GM21360 (cell line): ENCODE measurements around the gene REELD1.

ENCODE experiments used
- ATAC-seq: cut with Tn5 transposase; IDR thresholded peaks from one replicate; pipeline ENCODE4 v1.9.1; 2021; ENCODE audit warnings: mild to moderate bottlenecking, moderate library complexity; ENCODE audit not compliant: unreplicated experiment

REELD1 gene

DNA sequence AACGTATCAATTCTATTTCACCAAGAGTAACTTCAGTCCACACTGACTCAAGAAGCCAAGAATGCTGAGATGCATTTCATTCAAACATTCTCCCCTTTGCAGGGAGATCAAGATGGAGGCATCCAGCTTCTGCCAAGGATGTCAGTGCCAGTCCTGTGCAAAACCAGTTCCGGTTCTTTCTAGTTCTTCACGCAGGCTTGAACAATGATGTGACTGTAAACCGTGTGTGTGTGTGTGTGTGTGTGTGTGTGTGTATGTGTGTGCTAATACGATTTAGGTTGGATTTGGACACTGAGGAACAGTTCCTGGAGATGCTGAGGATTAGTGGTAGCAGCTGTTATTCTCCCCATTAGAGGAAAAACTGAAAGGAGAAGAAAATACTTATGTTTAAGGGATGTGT is at the start of gene REELD1:
Gene REELD1 (plus strand): TSS at position 301 of the 400 bp plus-strand sequence. CDS start 2,415 bp downstream, outside the sequence.
- no peak for ATAC-seq

DNA sequence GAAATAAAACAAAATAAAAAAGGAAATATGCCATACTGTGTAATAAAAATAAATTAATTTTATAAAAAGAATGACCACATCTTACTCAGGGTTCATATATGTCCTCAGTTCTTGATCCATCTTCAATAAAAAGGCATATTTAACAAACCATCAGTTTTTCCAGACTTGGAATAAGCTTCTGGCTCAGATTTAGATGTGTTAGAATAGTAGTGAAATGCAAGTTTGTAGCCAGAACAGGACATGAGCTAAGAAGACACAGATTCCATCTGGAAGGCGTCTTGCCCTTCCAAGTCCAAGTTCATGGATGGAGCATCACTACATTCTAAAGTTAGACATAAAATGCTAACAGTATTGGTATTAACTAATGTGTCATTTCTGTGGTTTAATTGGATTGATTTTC is 49.1 kb upstream of the REELD1 start:
- no peak for ATAC-seq

- ATAC-seq: no peak
Observed at GRCh38 chr4:146165840-146166239, 48.5 kb upstream of the REELD1 start.

GRCh38 chr4:146170149-146170548 is 44.2 kb upstream of the REELD1 start:
- no peak for ATAC-seq

- ATAC-seq: peak; percentile 92
Observed at GRCh38 chr4:146175541-146176453, 38.5 kb upstream of the REELD1 start, which contains the start of gene LSM6. Gene LSM6, plus strand, starts transcription at chr4:146175718. Its CDS starts 7,204 bp downstream, at chr4:146182922.

- ATAC-seq: no peak
Observed at GRCh38 chr4:146176891-146177290, 37.4 kb upstream of the REELD1 start.

DNA sequence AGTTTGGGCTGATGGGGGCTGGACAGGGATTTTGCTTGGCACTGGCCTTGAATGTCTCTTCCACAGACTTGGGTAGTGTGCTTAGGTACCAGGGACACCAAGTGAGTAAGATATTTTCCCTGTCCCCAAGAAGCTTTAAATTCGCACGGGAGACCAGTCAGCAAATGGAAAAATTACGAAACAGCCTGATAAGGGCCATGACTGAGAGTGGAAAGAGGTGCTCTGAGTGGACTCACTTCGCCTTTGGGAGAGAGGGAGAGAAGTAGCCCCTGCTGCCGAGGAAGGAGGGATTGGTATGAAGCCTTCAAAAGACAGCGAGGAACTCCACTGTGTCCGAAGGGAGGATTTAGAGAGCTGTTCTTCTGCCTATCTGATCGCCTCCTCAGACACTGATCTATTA is 36.2 kb upstream of the REELD1 start:
- ATAC-seq: no peak

DNA sequence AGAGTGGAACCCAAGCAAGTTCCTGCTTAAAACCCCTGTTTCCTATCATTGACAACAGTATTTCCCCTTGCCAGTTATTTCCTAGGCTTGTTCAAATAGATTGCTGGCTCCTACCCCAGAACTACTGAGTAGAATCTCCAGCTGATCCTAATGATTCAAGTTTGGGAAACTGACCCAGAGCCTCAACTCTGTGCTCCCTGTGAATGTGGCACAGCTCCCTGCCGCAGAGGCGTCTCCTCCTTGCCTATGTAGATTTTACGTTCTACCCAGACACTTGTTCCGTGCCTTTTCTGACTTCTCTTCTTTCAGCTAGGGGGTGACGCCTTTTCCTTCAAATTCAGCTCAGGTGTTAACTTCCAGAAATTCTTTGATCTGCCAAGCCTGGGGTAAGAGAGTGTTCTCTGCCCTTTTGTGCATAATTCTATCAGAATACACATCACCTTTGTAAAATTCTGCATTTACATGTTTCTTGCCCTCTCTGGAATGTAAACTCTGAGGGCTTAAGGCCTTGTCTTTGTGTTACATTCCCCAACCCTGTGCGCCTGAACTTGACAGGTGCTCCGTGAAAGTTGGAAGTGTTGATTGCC is 34.5 kb upstream of the REELD1 start:
- ATAC-seq: no peak

DNA sequence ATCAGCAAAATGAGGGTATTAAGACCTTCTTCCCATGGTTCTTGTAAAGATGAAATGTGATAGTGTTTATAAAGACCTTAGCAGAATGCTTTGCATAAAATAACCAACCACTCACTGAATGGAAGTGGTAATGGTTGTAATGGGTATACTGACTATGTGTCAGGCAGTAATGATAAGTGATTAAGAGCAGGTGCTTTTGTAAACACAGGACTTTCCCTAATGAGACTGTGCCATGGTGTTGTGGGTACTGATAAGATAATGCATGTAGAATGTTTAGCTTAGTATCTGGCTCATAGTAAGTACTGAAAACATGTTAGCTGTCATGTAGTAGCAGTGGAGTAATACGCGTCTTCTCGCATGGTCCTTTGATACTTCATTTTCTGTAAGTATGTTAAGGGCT is 31.9 kb upstream of the REELD1 start:
- no peak for ATAC-seq

DNA sequence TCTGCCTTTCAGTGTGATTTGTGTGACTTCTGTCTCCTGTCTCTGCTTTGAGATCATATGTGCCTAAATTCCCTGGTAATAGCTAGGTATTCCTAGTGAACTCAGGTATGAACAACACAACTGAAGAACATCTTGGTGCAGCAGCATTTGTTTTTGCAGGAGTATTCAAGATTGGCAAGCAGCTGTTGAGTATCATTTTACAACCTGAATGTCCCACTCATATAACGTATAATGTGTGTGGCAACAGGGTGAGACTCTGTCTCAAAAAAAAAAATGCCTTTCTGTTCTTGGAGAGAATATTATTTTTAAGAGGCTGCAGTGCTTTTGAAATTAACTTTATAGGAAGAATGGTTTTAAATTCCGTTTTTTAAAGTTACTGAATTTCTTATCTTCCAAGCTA is 31.1 kb upstream of the REELD1 start:
- no peak for ATAC-seq

DNA sequence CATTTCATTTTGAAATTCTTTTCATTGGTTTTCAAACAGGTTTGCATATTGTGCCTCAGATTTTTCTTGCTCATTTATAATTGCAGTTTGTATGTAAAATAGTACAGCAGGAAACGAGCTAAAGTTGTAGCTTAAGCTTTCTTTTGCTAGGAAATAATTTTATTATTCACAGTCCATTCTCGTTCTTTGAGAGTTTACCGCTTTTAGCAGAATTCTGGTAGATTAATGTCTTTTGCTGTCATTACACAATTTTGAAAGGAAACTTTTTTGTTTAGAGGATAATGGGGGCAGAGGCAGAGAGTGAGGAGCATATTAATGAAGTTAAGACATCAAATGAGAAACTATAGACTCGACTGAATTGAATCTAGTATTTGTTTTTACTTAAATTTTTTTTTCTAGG is 28.3 kb upstream of the REELD1 start:
- ATAC-seq: no peak

DNA sequence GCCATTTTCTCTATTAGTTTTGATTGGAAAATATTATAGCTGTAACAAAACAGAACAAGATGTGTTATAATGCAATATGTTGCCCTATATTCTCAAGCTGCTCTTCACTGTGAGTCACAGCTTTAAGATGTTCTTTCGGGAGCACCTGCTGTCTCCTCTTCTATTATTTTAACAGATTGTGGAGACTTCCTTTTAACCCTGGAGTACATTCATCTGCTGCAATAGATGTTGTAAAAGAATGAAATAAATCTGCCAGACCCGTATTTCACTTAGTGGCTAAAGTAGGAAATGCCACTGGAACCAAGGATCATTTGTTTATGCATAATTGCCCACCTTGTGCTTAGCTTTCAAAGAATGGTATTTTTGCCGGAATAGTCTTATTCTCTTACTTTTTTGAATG is 27.7 kb upstream of the REELD1 start:
- ATAC-seq: no peak

DNA sequence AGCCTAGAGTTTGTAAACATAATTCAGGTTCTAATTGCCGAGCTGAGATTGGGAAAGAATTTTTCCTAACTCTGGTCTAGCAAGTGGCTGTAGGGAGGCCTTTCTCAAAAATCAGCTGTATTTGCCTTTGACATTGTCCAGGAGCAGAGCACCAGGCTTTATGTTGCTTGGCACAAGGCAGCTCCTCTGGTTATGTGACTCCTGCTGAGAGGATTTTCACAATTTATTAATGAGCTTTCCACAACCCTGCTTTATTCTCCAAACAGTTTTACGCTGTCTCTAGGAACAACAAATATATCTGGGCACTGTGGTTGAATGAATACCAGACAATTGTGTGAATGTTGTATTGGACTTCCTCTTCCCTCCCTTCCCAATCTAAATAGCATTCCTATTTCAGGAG is 23.9 kb upstream of the REELD1 start:
- no peak for ATAC-seq

DNA sequence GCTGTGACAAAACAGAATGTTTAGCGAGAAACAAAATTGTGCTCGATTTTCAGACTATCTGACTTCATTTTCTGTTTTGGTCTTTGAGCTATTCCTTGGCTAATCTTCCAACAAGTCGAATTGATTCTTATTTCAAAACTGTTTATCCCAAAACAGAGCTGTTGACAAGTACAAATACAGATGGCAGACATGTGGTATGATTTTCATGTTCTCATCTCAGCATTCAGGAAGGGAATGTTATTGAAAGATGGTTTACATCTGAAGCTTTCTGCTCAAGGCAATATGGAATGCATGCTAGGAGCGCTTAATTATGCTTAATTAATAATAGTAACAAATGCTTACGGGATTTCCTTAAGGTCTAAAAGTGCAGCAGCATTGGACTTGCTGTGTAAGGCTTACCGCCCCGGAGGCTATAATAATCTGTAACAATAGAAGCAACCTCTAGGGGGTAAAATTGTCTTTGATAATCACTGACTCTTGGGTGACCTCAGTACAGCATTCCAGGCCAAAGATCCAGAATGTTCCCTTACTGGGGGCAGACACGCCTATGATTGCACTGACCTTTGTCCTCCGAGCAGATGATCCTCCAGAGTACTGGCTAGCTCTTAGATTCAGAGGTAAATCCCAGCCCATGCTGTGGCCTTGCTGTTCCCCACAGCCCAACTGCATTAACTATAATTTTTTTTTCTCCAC is 22.4 kb upstream of the REELD1 start:
- ATAC-seq: no peak

DNA sequence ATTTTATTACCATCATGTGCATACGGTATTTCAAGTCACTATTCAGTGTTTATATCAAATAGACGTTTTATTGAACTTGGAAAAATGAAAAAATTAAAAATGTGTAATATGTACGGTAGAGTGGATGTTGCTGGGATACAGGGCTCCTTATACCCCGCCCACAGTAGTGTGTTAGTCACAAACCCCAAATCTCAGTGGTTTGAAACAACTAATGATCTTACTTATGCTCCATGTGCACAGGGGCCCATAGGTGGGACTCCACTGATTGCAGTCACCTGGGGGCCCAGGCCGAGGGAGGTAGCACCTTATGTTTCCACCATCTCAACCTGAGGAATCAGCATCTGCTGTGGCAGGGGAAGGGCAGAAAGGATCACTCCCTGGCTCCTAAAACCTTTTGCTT is 20.7 kb upstream of the REELD1 start:
- no peak for ATAC-seq

DNA sequence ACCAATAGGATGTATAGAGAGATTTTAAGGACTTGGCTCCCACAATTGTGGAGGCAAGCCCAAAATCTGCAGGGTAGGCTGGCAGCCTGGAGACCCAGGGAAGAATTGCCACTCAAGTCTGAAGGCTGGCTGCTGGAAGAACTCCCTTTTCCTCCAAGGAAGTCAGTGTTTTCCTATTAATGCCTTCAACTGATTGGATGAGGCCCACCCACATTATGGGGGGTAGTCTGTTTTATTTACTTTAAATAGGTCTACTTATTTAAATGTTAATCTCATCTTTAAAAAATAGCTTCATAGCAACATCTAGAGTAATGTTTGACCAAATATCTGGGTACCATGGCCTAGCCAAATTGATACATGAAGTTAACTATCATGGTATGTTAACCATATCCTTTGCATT is 20.1 kb upstream of the REELD1 start:
- no peak for ATAC-seq

- no peak for ATAC-seq
Observed at GRCh38 chr4:146202665-146203064, 11.7 kb upstream of the REELD1 start.

- ATAC-seq: no peak
Observed at GRCh38 chr4:146207410-146207809, 6.9 kb upstream of the REELD1 start.

GRCh38 chr4:146210890-146211289 is 3.4 kb upstream of the REELD1 start:
- no peak for ATAC-seq

- no peak for ATAC-seq
Observed at GRCh38 chr4:146211440-146211839, 2.9 kb upstream of the REELD1 start.

DNA sequence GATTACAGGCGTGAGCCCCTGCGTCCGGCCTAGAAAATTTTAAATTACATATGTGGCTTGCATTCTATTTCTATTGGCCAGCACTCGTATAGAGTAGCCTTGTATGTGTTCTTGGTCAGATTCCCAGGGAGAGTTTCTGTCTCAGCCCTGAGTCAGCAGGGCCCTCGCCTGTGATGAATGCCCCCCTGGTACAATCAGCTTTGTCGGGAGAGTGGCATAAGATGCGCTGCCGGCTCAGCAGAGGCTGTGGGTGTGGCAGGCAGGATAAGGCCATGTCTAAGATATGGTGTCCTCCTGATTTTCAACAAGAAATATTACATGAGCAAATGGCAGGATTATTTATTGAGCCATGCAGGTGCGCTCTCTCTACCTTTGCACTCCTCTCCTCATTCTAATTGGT is 1.6 kb upstream of the REELD1 start:
- no peak for ATAC-seq

DNA sequence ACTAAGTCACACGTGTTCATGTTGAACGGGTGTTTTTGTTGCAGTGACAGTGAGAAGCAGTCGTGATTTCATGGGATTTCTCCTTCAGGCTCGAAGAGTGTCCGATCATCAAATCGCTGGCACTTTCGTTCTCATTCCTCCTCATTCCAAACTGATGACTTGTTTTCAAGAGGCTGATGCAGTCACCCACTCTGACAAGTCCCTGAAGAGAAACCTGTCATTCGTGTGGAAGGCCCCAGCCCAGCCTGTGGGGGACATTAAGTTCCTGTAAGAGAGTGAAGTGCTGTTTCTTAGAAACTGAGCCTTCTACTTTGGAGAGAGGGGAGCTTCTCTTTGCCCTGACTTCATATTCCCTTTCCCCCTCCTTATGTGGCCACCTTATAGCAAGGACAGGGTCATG is 8.0 kb downstream of the REELD1 start:
- no peak for ATAC-seq
